CD14-positive monocyte (primary cell): ENCODE measurements around the gene CBLB. TPM values are rescaled to one million over a fixed set of nuclear protein-coding genes. Genes with fewer than 3 reads are reported as not detected.

Experiments used
- DNase-seq, 3 donors: peaks; one replicate each; pipeline ENCODE4 v3.0.0-alpha.2; 2011 to 2022
- H2AFZ ChIP-seq: 2 replicates; pipeline ENCODE4 v1.6.0; 2012; ENCODE audit warnings: mild to moderate bottlenecking, low read depth, low read length, inconsistent platforms; ENCODE audit not compliant: insufficient read depth, poor library complexity, severe bottlenecking
- H3K27ac ChIP-seq, 2 donors: 1 replicate in 1 of 2; 2 replicates in 1 of 2; pipeline ENCODE4 v1.5.1; 2012 to 2013; ENCODE audit warnings: low read length in 2 of 2, control low read depth in 1 of 2, inconsistent platforms in 1 of 2, low read depth in 1 of 2, mild to moderate bottlenecking in 1 of 2
- H3K27me3 ChIP-seq, 2 donors: one replicate each; pipeline versions ENCODE4 v1.6.0 to v1.6.1; 2011 to 2013; ENCODE audit warnings: low read length in 2 of 2; ENCODE audit not compliant: control insufficient read depth in 2 of 2, insufficient read depth in 2 of 2
- H3K36me3 ChIP-seq, 2 donors: replicated peaks in 1 of 2; 1 replicate in 1 of 2; 2 replicates in 1 of 2; pipeline versions ENCODE4 v1.5.1 to v1.6.1; 2012 to 2013; ENCODE audit warnings: low read length in 2 of 2, control low read depth in 1 of 2, inconsistent platforms in 1 of 2, mild to moderate bottlenecking in 1 of 2; ENCODE audit not compliant: insufficient read depth in 2 of 2, control insufficient read depth in 1 of 2
- H3K4me1 ChIP-seq, 2 donors: 1 replicate in 1 of 2; 2 replicates in 1 of 2; pipeline versions ENCODE4 v1.5.1 to v1.6.1; 2012 to 2013; ENCODE audit warnings: low read length in 2 of 2, control low read depth in 1 of 2, inconsistent platforms in 1 of 2, mild to moderate bottlenecking in 1 of 2, moderate library complexity in 1 of 2; ENCODE audit not compliant: insufficient read depth in 2 of 2, control insufficient read depth in 1 of 2
- H3K4me2 ChIP-seq: replicated peaks from 2 replicates; pipeline ENCODE3; 2012; ENCODE audit warnings: low read length, moderate library complexity, mild to moderate bottlenecking; ENCODE audit not compliant: poor library complexity, severe bottlenecking; ENCODE audit errors: extremely low read depth
- H3K4me3 ChIP-seq, 3 experiments: fragments of 200-600 bp in 1 of 3; sonication (generic) in 1 of 3; replicated peaks in 1 of 3; 1 replicate in 2 of 3; 2 replicates in 1 of 3; pipeline ENCODE4 v1.5.1; 2011 to 2013; ENCODE audit warnings: low read length in 3 of 3, mild to moderate bottlenecking in 3 of 3, control low read depth in 2 of 3, low read depth in 2 of 3, inconsistent platforms in 1 of 3, moderate library complexity in 1 of 3
- H3K79me2 ChIP-seq: 2 replicates; pipeline ENCODE4 v1.6.0; 2012; ENCODE audit warnings: mild to moderate bottlenecking, control low read depth, inconsistent platforms, low read length, moderate library complexity; ENCODE audit not compliant: insufficient read depth
- H3K9ac ChIP-seq: 2 replicates; pipeline ENCODE4 v1.6.0; 2017; ENCODE audit warnings: low read length, mild to moderate bottlenecking; ENCODE audit not compliant: insufficient read depth, poor library complexity, severe bottlenecking
- H3K9me3 ChIP-seq, 2 donors: replicated peaks in 1 of 2; 1 replicate in 1 of 2; 2 replicates in 1 of 2; pipeline versions ENCODE4 v1.5.1 to v1.6.1; 2012 to 2013; ENCODE audit warnings: low read length in 2 of 2, control low read depth in 1 of 2; ENCODE audit not compliant: control insufficient read depth in 1 of 2, insufficient read depth in 1 of 2
- H4K20me1 ChIP-seq: 2 replicates; pipeline ENCODE4 v1.6.0; 2012; ENCODE audit warnings: mild to moderate bottlenecking, low read length, control low read depth, moderate library complexity; ENCODE audit not compliant: insufficient read depth
- H3K27ac Mint-ChIP-seq, 7 donors: one replicate each; pipeline ENCODE4 v1.8.0; 2020; ENCODE audit warnings: mild to moderate bottlenecking in 7 of 7, mixed read lengths in 7 of 7, moderate library complexity in 6 of 7, inconsistent platforms in 2 of 7
- H3K27me3 Mint-ChIP-seq, 3 donors: one replicate each; pipeline ENCODE4 v1.8.0; 2021 to 2022; ENCODE audit warnings: low read depth in 3 of 3, mild to moderate bottlenecking in 3 of 3, mixed read lengths in 3 of 3, moderate library complexity in 3 of 3, inconsistent platforms in 1 of 3
- H3K36me3 Mint-ChIP-seq, 2 donors: one replicate each; pipeline ENCODE4 v1.8.0; 2020; ENCODE audit warnings: mixed read lengths in 2 of 2, inconsistent platforms in 1 of 2, mild to moderate bottlenecking in 1 of 2
- H3K4me1 Mint-ChIP-seq: one replicate; pipeline ENCODE4 v1.8.0; 2020; ENCODE audit warnings: mild to moderate bottlenecking, mixed read lengths
- H3K4me3 Mint-ChIP-seq, 2 donors: one replicate each; pipeline ENCODE4 v1.8.0; 2020; ENCODE audit warnings: mild to moderate bottlenecking in 2 of 2, mixed read lengths in 2 of 2, moderate library complexity in 1 of 2
- H3K9me3 Mint-ChIP-seq, 7 donors: one replicate each; pipeline ENCODE4 v1.8.0; 2020 to 2022; ENCODE audit warnings: mixed read lengths in 7 of 7, mild to moderate bottlenecking in 6 of 7, moderate library complexity in 6 of 7, inconsistent platforms in 2 of 7
- WGBS: methylation state at CpG from one replicate; pipeline ENCODE4 v1.1.5; 2013; ENCODE audit warnings: missing lambda C conversion rate; ENCODE audit not compliant: insufficient coverage; 5-methylcytosine and 5-hydroxymethylcytosine counted together
- intact Hi-C, 2 donors: fragments of 100-400 bp; cut with micrococcal nuclease; formaldehyde crosslinking; loops; one replicate each; pipeline versions ENCODE4 v1.15.0 to v1.15.1; 2023
- polyA plus RNA-seq, 3 donors: library from polyadenylated mRNA; depleted of rRNA in 1 of 3; unstranded in 2 of 3; stranded (reverse) in 1 of 3; fragments of 300-500 nt in 2 of 3; fragments of >200 nt in 1 of 3; fragmentation: Illumina TruSeq in 2 of 3; gene quantifications; 1 replicate in 2 of 3; 2 replicates in 1 of 3; pipeline ENCODE4 v1.2.3, GENCODE V29; 2012 to 2021
- TF ChIP-seq, protein P1 (sequence below): fragments of 200-600 bp; IDR thresholded peaks from one replicate; pipeline ENCODE4 v1.8.0; 2022; ENCODE audit warnings: antibody characterized with exemption, mild to moderate bottlenecking

The CBLB gene
- polyA plus RNA-seq, 3 donors = 1.6 to 8.1 (median 3.6) TPM

DNA sequence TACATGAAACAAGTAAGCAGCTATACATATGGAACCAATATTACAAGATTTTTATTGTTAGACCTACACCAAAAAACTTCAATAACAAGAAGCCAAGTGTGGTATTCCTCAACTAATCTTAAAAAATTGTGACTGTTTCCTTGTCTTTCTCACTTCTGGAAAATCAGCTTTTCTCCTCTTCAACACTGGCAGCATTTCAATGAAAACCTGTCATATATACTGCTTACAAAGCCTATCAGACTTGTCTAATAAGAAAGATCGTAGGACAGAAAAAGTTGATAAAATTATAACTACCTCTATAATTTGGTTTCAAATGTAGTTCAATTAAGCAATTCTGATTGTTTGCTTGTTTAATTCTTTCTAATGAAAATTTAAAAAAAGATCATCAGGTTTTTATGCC lies 55.1 kb downstream of the CBLB start:
- peaks cover 0 to 4% of the 10 kb centered on the region in 2 donors for H3K4me1 ChIP-seq
- no CpG with 5 or more reads among the region's 1 CpG for WGBS
- H3K4me2 ChIP-seq = no peak overlapping the region
- no peaks in the 10 kb centered on the region for H3K27me3 Mint-ChIP-seq
- no peak overlapping the region for H3K4me3 ChIP-seq
- no peak overlapping the region for H2AFZ ChIP-seq
- H3K27ac Mint-ChIP-seq = no peak overlapping the region
- no peak overlapping the region for H3K27ac ChIP-seq
- no peaks in the 10 kb centered on the region for H3K36me3 ChIP-seq
- DNase-seq = no peak
- peaks cover 3 to 4% of the 10 kb centered on the region in 2 donors for H3K36me3 Mint-ChIP-seq
- H3K4me3 Mint-ChIP-seq = no peak overlapping the region
- no peaks in the 10 kb centered on the region for H4K20me1 ChIP-seq
- intact Hi-C loops = no loop called here
- H3K27me3 ChIP-seq = no peaks in the 10 kb centered on the region
- H3K4me1 Mint-ChIP-seq = peaks cover 8% of the 10 kb centered on the region
- no peak overlapping the region for H3K9ac ChIP-seq
- peaks cover 0 to 6% (median 0%) of the 10 kb centered on the region in 7 donors for H3K9me3 Mint-ChIP-seq
- H3K79me2 ChIP-seq = no peaks in the 10 kb centered on the region
- H3K9me3 ChIP-seq = no peaks in the 10 kb centered on the region
- TF ChIP-seq, protein P1, sequence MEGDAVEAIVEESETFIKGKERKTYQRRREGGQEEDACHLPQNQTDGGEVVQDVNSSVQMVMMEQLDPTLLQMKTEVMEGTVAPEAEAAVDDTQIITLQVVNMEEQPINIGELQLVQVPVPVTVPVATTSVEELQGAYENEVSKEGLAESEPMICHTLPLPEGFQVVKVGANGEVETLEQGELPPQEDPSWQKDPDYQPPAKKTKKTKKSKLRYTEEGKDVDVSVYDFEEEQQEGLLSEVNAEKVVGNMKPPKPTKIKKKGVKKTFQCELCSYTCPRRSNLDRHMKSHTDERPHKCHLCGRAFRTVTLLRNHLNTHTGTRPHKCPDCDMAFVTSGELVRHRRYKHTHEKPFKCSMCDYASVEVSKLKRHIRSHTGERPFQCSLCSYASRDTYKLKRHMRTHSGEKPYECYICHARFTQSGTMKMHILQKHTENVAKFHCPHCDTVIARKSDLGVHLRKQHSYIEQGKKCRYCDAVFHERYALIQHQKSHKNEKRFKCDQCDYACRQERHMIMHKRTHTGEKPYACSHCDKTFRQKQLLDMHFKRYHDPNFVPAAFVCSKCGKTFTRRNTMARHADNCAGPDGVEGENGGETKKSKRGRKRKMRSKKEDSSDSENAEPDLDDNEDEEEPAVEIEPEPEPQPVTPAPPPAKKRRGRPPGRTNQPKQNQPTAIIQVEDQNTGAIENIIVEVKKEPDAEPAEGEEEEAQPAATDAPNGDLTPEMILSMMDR = no peak

DNA sequence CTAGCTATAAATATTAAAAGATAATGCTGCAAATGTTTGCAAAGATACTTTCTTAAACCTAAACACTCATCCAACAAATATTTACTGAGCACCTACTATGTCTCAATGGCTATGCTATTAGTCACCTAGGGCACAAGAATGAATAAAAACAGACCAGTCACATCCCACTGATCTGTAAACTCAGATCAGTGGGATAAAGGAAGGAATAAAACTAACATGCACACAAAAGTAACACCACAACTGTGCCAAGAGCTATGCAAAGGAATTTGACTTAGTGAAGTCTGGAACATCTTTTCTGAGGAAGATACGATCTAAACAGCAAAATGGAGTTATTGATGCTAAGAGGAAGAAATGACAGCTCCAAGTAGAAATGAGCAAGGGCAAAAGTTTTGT lies 56.6 kb downstream of the CBLB start:
- Histone ChIP-seq H3K27ac (no peak overlapping the region), H4K20me1 (no peaks in the 10 kb centered on the region), H3K4me3 (no peak overlapping the region), H3K36me3 (no peaks in the 10 kb centered on the region), H3K27me3 (no peaks in the 10 kb centered on the region), H2AFZ (no peak overlapping the region), H3K9me3 (no peaks in the 10 kb centered on the region), H3K4me2 (no peak overlapping the region), H3K4me1 (peaks cover 0 to 4% of the 10 kb centered on the region in 2 donors), H3K79me2 (no peaks in the 10 kb centered on the region), H3K9ac (no peak overlapping the region)
- TF ChIP-seq, protein P1 = no peak
- no peak for DNase-seq
- H3K27me3 Mint-ChIP-seq = no peaks in the 10 kb centered on the region
- peaks cover 0 to 6% (median 0%) of the 10 kb centered on the region in 7 donors for H3K9me3 Mint-ChIP-seq
- WGBS = 100% methylated on average over 1 of the region's 1 CpG
- intact Hi-C loops = no loop called here
- H3K4me3 Mint-ChIP-seq = peak overlapping the region; percentile 74 to 87
- H3K4me1 Mint-ChIP-seq = peaks cover 8% of the 10 kb centered on the region
- H3K36me3 Mint-ChIP-seq = peaks cover 3 to 5% of the 10 kb centered on the region in 2 donors
- H3K27ac Mint-ChIP-seq = peak overlapping the region in 1 of 7 donors; percentile 37
